ENCODE results near the gene FLT1.

Gene FLT1

DNA sequence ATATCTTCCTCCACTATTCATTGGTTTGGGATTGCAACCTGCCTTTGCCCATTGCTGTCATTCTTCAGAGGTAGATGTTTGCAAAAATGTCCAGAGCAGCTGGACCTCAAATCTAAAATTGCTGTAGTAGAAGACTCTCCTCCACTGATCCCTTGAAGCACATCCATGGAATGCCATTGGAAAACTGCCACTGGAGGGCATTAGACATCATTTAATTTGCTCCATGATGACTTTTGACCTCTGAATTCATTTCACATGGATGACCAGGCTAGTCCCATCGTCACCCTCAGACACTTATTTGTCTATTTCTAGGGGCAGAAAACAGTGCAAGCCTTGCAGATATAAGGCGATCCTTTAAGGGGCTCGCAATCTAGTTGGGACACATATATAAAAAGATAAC, 33.9 kb upstream of the FLT1 start:
- peaks cover 14% of the 10 kb centered on the region for H3K27me3 ChIP-seq (replicated peaks; ENCODE audit: control insufficient read depth, insufficient read depth, low read length, poor library complexity, severe bottlenecking)
- H3K4me3 ChIP-seq (ENCODE audit: insufficient read depth, low read depth, low read length, poor library complexity, severe bottlenecking), result no peak overlapping the region
- H3K4me1 ChIP-seq (ENCODE audit: control insufficient read depth, insufficient read depth, low read length, poor library complexity, severe bottlenecking), result no peaks in the 10 kb centered on the region
- DNase-seq, result no peak
- no peaks in the 10 kb centered on the region for H3K36me3 ChIP-seq (ENCODE audit: control insufficient read depth, insufficient read depth, low read length)
- H3K27ac ChIP-seq (ENCODE audit: insufficient read depth, low read length, poor library complexity, severe bottlenecking), result no peak overlapping the region
- H3K9me3 ChIP-seq (ENCODE audit: control insufficient read depth, low read length), result no peaks in the 10 kb centered on the region

DNA sequence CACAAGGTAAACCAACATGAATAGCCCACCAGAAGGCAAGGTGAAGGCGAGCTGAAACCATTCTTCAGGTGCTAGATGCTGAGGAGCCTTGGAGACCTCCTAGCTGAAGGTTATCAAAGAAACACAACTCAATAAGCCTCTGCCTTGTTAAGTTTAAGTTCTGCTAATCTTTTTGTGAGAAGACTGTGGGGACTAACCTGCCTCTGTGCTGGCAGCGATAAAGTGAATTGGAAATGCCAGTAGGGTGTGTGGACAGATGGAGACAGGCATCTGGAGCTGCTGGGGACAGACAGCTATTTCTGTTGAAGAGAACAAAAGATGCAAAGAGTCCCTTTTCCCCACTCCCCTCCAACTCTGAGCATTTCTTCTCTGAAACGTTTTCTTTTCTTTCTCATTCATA, 33.5 kb upstream of the FLT1 start:
- H3K27me3 ChIP-seq (replicated peaks; ENCODE audit: control insufficient read depth, insufficient read depth, low read length, poor library complexity, severe bottlenecking), result peaks cover 14% of the 10 kb centered on the region
- no peaks in the 10 kb centered on the region for H3K36me3 ChIP-seq (ENCODE audit: control insufficient read depth, insufficient read depth, low read length)
- no peaks in the 10 kb centered on the region for H3K9me3 ChIP-seq (ENCODE audit: control insufficient read depth, low read length)
- no peak for DNase-seq
- no peaks in the 10 kb centered on the region for H3K4me1 ChIP-seq (ENCODE audit: control insufficient read depth, insufficient read depth, low read length, poor library complexity, severe bottlenecking)
- H3K4me3 ChIP-seq (ENCODE audit: insufficient read depth, low read depth, low read length, poor library complexity, severe bottlenecking), result no peak overlapping the region
- H3K27ac ChIP-seq (ENCODE audit: insufficient read depth, low read length, poor library complexity, severe bottlenecking), result no peak overlapping the region

DNA sequence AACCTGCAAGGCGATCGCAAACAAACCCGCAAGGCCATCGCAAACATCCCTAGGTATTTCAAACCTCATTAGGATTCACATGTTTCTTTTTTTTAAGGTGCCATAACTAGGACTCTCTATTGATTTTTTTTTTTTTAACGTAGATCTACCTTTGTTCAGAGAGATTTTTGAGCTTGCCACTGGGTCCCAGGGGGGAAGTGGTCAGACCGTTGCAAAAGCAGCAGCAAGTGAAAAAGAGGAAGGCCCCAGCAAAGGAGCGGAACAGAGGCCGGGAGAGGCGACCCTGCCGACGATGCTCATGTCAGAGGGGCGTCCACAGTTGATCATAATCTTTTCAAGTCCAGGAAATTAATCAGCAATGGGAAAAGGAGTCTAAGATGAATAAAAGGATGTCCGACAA, 32.7 kb upstream of the FLT1 start:
- H3K36me3 ChIP-seq (ENCODE audit: control insufficient read depth, insufficient read depth, low read length), result no peaks in the 10 kb centered on the region
- no peaks in the 10 kb centered on the region for H3K4me1 ChIP-seq (ENCODE audit: control insufficient read depth, insufficient read depth, low read length, poor library complexity, severe bottlenecking)
- H3K9me3 ChIP-seq (ENCODE audit: control insufficient read depth, low read length), result no peaks in the 10 kb centered on the region
- no peak overlapping the region for H3K27ac ChIP-seq (ENCODE audit: insufficient read depth, low read length, poor library complexity, severe bottlenecking)
- peaks cover 14% of the 10 kb centered on the region for H3K27me3 ChIP-seq (replicated peaks; ENCODE audit: control insufficient read depth, insufficient read depth, low read length, poor library complexity, severe bottlenecking)
- no peak for DNase-seq
- no peak overlapping the region for H3K4me3 ChIP-seq (ENCODE audit: insufficient read depth, low read depth, low read length, poor library complexity, severe bottlenecking)

DNA sequence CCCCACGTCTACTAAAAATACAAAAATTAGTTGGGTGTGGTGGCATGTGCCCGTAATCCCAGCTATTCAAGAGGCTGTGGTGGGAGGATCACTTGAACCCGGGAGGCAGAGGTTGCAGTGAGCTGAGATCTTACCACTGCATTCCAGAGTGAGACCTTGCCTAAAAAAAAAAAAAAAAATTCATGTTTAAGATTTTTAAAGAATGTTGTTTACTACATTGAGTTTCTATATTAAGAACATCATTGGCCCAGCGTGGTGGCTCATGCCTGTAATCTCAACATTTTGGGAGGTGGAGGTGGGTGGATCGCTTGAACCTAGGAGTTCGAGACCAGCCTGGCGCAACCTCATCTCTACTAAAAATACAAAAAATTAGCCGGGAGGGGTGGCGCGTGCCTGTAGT, 31.9 kb upstream of the FLT1 start:
- Histone ChIP-seq H3K27me3 (replicated peaks; ENCODE audit: control insufficient read depth, insufficient read depth, low read length, poor library complexity, severe bottlenecking) (peaks cover 10% of the 10 kb centered on the region), H3K4me1 (ENCODE audit: control insufficient read depth, insufficient read depth, low read length, poor library complexity, severe bottlenecking) (no peaks in the 10 kb centered on the region)

DNA sequence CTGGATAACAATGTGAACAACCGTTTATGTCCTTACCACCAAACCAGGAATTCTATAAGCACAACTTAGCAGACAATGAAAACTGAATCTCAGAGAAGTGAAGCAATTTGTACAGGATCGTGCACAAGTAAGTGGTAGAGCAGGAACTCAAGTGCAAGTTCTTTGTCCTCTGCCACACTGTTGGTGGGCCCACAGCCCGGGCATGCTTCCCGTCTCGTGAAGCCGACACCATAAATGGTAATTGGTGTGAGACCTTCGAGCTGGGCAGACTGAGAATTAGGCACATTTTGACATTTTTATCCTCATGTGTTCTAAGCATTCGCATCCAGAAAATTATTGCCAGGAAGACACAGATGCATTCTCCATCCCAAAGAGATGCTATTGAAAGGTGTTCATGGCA, 27.9 kb upstream of the FLT1 start:
- Histone ChIP-seq H3K4me3 (ENCODE audit: insufficient read depth, low read depth, low read length, poor library complexity, severe bottlenecking) (no peak overlapping the region), H3K36me3 (ENCODE audit: control insufficient read depth, insufficient read depth, low read length) (no peaks in the 10 kb centered on the region), H3K27me3 (replicated peaks; ENCODE audit: control insufficient read depth, insufficient read depth, low read length, poor library complexity, severe bottlenecking) (no peaks in the 10 kb centered on the region), H3K4me1 (ENCODE audit: control insufficient read depth, insufficient read depth, low read length, poor library complexity, severe bottlenecking) (no peaks in the 10 kb centered on the region), H3K27ac (ENCODE audit: insufficient read depth, low read length, poor library complexity, severe bottlenecking) (no peak overlapping the region), H3K9me3 (ENCODE audit: control insufficient read depth, low read length) (no peaks in the 10 kb centered on the region)
- DNase-seq, result no peak

More for the DNA sequence above, 31.9 kb upstream of the FLT1 start:
- no peak overlapping the region for H3K4me3 ChIP-seq (ENCODE audit: insufficient read depth, low read depth, low read length, poor library complexity, severe bottlenecking)
- no peak for DNase-seq
- no peaks in the 10 kb centered on the region for H3K9me3 ChIP-seq (ENCODE audit: control insufficient read depth, low read length)
- H3K27ac ChIP-seq (ENCODE audit: insufficient read depth, low read length, poor library complexity, severe bottlenecking), result no peak overlapping the region
- no peaks in the 10 kb centered on the region for H3K36me3 ChIP-seq (ENCODE audit: control insufficient read depth, insufficient read depth, low read length)

DNA sequence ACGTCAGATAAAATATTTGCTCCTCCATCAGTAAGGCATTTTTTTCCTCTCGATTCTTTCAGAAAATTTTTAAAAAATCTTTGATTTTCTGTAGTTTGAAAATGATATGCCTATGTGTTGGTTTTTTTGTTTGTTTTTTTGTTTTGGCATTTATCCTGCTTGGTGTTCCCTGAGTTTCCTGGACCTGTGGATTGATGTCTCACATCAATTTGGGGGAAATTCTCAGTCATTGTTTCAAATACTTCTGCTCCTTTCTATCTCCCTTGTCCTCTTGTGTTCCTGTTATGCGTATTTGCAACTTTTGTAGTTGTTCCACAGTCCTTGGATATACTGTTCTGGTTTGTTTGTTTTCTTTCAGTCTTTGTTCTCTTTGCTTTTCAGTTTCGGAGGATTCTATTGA, 18.8 kb upstream of the FLT1 start:
- H3K27ac ChIP-seq (ENCODE audit: insufficient read depth, low read length, poor library complexity, severe bottlenecking), result no peak overlapping the region
- H3K9me3 ChIP-seq (ENCODE audit: control insufficient read depth, low read length), result no peaks in the 10 kb centered on the region
- no peak overlapping the region for H3K4me3 ChIP-seq (ENCODE audit: insufficient read depth, low read depth, low read length, poor library complexity, severe bottlenecking)
- no peaks in the 10 kb centered on the region for H3K4me1 ChIP-seq (ENCODE audit: control insufficient read depth, insufficient read depth, low read length, poor library complexity, severe bottlenecking)
- no peaks in the 10 kb centered on the region for H3K36me3 ChIP-seq (ENCODE audit: control insufficient read depth, insufficient read depth, low read length)
- no peak for DNase-seq
- H3K27me3 ChIP-seq (replicated peaks; ENCODE audit: control insufficient read depth, insufficient read depth, low read length, poor library complexity, severe bottlenecking), result no peaks in the 10 kb centered on the region

DNA sequence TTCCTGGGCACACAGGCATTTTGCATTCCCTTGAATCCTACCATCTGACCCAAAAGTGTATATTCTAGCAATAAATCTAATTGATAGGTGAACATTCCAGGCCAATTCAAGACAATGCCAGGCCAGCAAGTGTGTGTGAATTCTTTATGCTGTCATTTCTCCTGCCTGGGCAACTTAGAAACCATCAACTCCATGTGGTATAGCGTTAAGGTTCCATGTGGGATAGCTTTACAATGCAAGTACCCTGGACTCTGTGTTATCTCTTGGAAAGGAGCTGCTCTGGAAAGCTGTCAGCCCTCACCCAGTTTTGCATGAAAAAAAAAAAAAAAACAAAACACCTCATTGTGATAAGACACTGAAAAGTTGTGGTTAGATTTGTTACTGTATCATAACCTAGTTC, 15.6 kb upstream of the FLT1 start:
- DNase-seq, result no peak
- Histone ChIP-seq H3K36me3 (ENCODE audit: control insufficient read depth, insufficient read depth, low read length) (no peaks in the 10 kb centered on the region), H3K4me1 (ENCODE audit: control insufficient read depth, insufficient read depth, low read length, poor library complexity, severe bottlenecking) (no peaks in the 10 kb centered on the region), H3K9me3 (ENCODE audit: control insufficient read depth, low read length) (no peaks in the 10 kb centered on the region), H3K4me3 (ENCODE audit: insufficient read depth, low read depth, low read length, poor library complexity, severe bottlenecking) (no peak overlapping the region), H3K27ac (ENCODE audit: insufficient read depth, low read length, poor library complexity, severe bottlenecking) (no peak overlapping the region), H3K27me3 (replicated peaks; ENCODE audit: control insufficient read depth, insufficient read depth, low read length, poor library complexity, severe bottlenecking) (no peaks in the 10 kb centered on the region)

DNA sequence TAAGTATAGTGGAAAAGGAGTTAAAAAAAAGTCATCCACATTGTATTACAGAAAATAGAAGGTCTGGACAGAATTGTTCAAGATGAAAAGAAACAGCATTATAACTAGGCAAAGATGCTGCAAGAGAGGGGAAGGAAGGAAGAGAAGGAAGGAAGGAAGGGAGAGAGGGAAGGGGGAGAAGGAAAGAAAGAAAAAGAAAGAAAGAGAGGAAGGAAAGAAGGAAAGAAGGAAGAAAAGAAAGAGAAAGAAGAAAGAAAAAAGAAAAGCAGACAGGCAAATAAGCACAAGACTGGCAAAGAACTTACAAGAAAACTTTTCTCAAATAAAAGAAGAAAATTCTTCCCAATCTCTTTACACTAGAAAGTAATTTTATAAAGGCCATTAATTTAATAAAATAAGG, 15.1 kb upstream of the FLT1 start:
- Histone ChIP-seq H3K27ac (ENCODE audit: insufficient read depth, low read length, poor library complexity, severe bottlenecking) (no peak overlapping the region), H3K36me3 (ENCODE audit: control insufficient read depth, insufficient read depth, low read length) (no peaks in the 10 kb centered on the region), H3K4me3 (ENCODE audit: insufficient read depth, low read depth, low read length, poor library complexity, severe bottlenecking) (no peak overlapping the region), H3K9me3 (ENCODE audit: control insufficient read depth, low read length) (no peaks in the 10 kb centered on the region), H3K4me1 (ENCODE audit: control insufficient read depth, insufficient read depth, low read length, poor library complexity, severe bottlenecking) (no peaks in the 10 kb centered on the region), H3K27me3 (replicated peaks; ENCODE audit: control insufficient read depth, insufficient read depth, low read length, poor library complexity, severe bottlenecking) (no peaks in the 10 kb centered on the region)
- DNase-seq, result no peak

DNA sequence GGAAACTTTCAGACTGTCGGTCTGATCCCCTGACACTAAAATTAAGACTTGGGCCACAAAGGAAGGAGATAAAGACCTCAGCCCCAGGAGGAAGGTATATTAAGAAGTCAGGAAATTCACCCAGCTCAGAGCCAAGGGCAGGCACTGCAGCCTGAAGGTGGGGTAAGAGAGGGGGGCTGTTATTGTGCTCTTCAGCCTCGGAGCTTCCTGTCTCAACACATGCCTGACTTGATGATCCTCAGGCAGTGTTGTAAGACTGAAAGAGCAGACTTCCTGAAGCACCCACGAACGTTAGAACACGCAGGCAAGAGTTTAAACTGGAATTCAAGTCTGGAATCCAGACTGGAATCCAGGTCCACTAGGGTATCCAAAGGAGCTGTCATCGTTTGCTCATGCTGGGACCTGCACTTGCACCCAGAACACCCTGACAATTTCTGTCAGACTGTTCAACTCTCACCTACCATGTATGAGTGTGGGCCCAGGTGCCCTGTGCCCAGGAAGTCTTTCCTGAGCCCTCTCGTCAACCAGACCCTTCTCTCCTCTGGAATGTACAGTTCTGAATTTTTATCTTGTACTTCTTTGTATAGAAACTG, 10.7 kb upstream of the FLT1 start:
- no peak overlapping the region for H3K4me3 ChIP-seq (ENCODE audit: insufficient read depth, low read depth, low read length, poor library complexity, severe bottlenecking)
- no peaks in the 10 kb centered on the region for H3K27me3 ChIP-seq (replicated peaks; ENCODE audit: control insufficient read depth, insufficient read depth, low read length, poor library complexity, severe bottlenecking)
- no peak for DNase-seq
- H3K27ac ChIP-seq (ENCODE audit: insufficient read depth, low read length, poor library complexity, severe bottlenecking), result no peak overlapping the region
- no peaks in the 10 kb centered on the region for H3K9me3 ChIP-seq (ENCODE audit: control insufficient read depth, low read length)
- H3K4me1 ChIP-seq (ENCODE audit: control insufficient read depth, insufficient read depth, low read length, poor library complexity, severe bottlenecking), result no peaks in the 10 kb centered on the region
- no peaks in the 10 kb centered on the region for H3K36me3 ChIP-seq (ENCODE audit: control insufficient read depth, insufficient read depth, low read length)

DNA sequence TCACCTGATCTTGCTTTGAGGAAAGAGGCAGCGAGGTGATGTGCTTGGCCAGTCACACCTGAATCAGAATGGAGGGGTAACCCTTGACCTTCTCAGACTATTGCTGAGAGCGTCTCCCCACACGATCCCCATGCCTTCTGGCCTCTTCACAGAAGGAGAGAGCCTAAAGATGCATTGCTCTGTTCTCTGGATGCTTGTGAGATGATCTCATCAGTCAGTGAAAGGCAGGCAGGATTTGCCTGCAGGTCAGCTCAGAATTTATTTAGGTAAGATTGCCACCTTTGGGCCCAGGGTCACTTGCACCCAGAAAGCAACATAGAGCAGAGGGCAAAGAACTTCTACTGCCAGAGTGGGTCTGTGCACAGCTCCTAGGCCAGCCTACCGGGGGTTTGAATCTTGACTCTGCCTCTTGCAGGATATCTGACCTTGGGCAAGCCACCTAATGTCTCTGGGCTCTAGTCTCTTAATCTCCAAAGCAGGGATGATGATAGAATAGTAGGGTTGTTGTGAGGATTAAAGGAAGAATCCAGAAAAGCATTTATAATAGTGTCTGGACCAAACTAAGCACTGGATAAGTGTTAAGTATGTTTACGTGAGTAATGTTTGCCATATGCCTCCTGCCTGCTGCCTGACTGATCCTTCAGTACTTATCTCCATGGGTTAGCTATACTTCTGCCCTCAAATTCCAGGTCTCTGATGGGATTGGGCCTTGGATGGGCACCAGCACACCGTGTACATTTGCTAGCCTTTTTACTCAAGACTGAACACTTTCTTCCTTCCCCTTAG, 8.4 kb upstream of the FLT1 start:
- Histone ChIP-seq H3K4me1 (ENCODE audit: control insufficient read depth, insufficient read depth, low read length, poor library complexity, severe bottlenecking) (no peaks in the 10 kb centered on the region), H3K36me3 (ENCODE audit: control insufficient read depth, insufficient read depth, low read length) (no peaks in the 10 kb centered on the region), H3K4me3 (ENCODE audit: insufficient read depth, low read depth, low read length, poor library complexity, severe bottlenecking) (no peak overlapping the region), H3K27me3 (replicated peaks; ENCODE audit: control insufficient read depth, insufficient read depth, low read length, poor library complexity, severe bottlenecking) (no peaks in the 10 kb centered on the region), H3K27ac (ENCODE audit: insufficient read depth, low read length, poor library complexity, severe bottlenecking) (no peak overlapping the region), H3K9me3 (ENCODE audit: control insufficient read depth, low read length) (no peaks in the 10 kb centered on the region)
- no peak for DNase-seq

All from effector memory CD4-positive, alpha-beta T cell (primary cell).